ENCODE results near the gene SPATA1. TPM values are rescaled to one million over a fixed set of nuclear protein-coding genes. Genes with fewer than 3 reads are reported as not detected.

Gene SPATA1
- total and polyA plus RNA-seq, 2 of the 8 experiments (the other 6 are each of a cell fraction or from before 2014, with no cell fraction given): 0.51 to 1.1 TPM

GRCh38 chr1:84506002-84506728 is at the start of gene SPATA1, which contains the start of gene GNG5 (continued):
- peak in 1 of 2 experiments; percentile 48; a peak in 1 of 4 replicates for TF ChIP-seq SIN3A (conservative IDR thresholded peaks at IDR 0.05 in 1 of 2, IDR thresholded peaks at IDR 0.05 in 1 of 2; ENCODE audit: low read depth in 1 of 2, low read length in 2 of 2)
- TF ChIP-seq HDAC2 (IDR thresholded peaks at IDR 0.05; ENCODE audit: borderline replicate concordance in 1 of 2, low read depth in 2 of 2, low read length in 2 of 2): no peak
- TF ChIP-seq, protein P1, sequence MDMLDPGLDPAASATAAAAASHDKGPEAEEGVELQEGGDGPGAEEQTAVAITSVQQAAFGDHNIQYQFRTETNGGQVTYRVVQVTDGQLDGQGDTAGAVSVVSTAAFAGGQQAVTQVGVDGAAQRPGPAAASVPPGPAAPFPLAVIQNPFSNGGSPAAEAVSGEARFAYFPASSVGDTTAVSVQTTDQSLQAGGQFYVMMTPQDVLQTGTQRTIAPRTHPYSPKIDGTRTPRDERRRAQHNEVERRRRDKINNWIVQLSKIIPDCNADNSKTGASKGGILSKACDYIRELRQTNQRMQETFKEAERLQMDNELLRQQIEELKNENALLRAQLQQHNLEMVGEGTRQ (IDR thresholded peaks at IDR 0.05; ENCODE audit: low read length): no peak
- peak in 1 of 2 experiments; percentile 61; a peak in 2 of 3 replicates for TF ChIP-seq POLR2A (IDR thresholded peaks at IDR 0.05; ENCODE audit: control extremely low read depth in 1 of 2, low read depth in 2 of 2, low read length in 2 of 2)
- TF ChIP-seq, protein P2, sequence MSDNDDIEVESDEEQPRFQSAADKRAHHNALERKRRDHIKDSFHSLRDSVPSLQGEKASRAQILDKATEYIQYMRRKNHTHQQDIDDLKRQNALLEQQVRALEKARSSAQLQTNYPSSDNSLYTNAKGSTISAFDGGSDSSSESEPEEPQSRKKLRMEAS (IDR thresholded peaks at IDR 0.05): peak; percentile 16
- peak; percentile 63 for TF ChIP-seq PHF8 (conservative IDR thresholded peaks at IDR 0.05; ENCODE audit: low read depth, low read length)
- TF ChIP-seq KDM1A (IDR thresholded peaks at IDR 0.05; ENCODE audit: borderline replicate concordance, low read length): peak; percentile 69
- TF ChIP-seq TBP (IDR thresholded peaks at IDR 0.05; ENCODE audit: low read depth, low read length): peak; percentile 49; the same call in 1 of the 2 replicates
- peak; percentile 48; the same call in 1 of the 2 replicates for TF ChIP-seq CREB1 (IDR thresholded peaks at IDR 0.05)
- no peak; the same call in 1 of the 2 replicates for TF ChIP-seq POLR2AphosphoS5 (IDR thresholded peaks at IDR 0.05; ENCODE audit: low read depth, low read length)
- TF ChIP-seq CEBPB (IDR thresholded peaks at IDR 0.05; ENCODE audit: low read depth, low read length): no peak
- TF ChIP-seq RXRA (IDR thresholded peaks at IDR 0.05; ENCODE audit: insufficient read depth, low read depth, low read length): no peak
- peak; percentile 56; the same call in 1 of the 2 replicates for TF ChIP-seq JUND (IDR thresholded peaks at IDR 0.05; ENCODE audit: low read length)
- TF ChIP-seq TAF1 (IDR thresholded peaks at IDR 0.05; ENCODE audit: low read depth, low read length): peak; percentile 64; the same call in 1 of the 2 replicates
- TF ChIP-seq KDM4A (IDR thresholded peaks at IDR 0.05; ENCODE audit: low read depth, low read length, severe bottlenecking): peak; percentile 63
- TF ChIP-seq SP4 (IDR thresholded peaks at IDR 0.05; ENCODE audit: low read length): peak; percentile 83
